SK-N-SH treated with all-trans-retinoic acid at 6 μM for 48 hours (cell line): ENCODE measurements around the gene POU2AF3.

Experiments
- BACH2 ChIP-seq: fragments of 250-450 bp; sonication (Bioruptor Pico); IDR thresholded peaks from 2 replicates; pipeline ENCODE4 v1.9.0; 2021; ENCODE audit warnings: mild to moderate bottlenecking, borderline replicate concordance
- ISL1 ChIP-seq: fragments of 250-450 bp; sonication (Bioruptor Pico); IDR thresholded peaks from 2 replicates; pipeline ENCODE4 v2.1.2; 2022; ENCODE audit warnings: mild to moderate bottlenecking, moderate library complexity
- ZFP3 ChIP-seq: fragments of 250-450 bp; sonication (Bioruptor Pico); IDR thresholded peaks from 2 replicates; pipeline ENCODE4 v1.5.0; 2020; ENCODE audit warnings: mild to moderate bottlenecking, moderate library complexity
- TF ChIP-seq, protein P1 (sequence below): fragments of 250-450 bp; sonication (Bioruptor Pico); IDR thresholded peaks from 2 replicates; pipeline ENCODE4 v1.8.0; 2020; ENCODE audit warnings: mild to moderate bottlenecking, moderate library complexity, borderline replicate concordance
- TF ChIP-seq, protein P2 (sequence below): fragments of 250-450 bp; sonication (Bioruptor Pico); IDR thresholded peaks from 2 replicates; pipeline ENCODE4 v1.5.0; 2020; ENCODE audit warnings: mild to moderate bottlenecking, moderate library complexity
- TF ChIP-seq, protein P3 (sequence below): fragments of 250-450 bp; sonication (Bioruptor Pico); IDR thresholded peaks from 2 replicates; pipeline ENCODE4 v1.5.1; 2020; ENCODE audit warnings: low read depth, mild to moderate bottlenecking, moderate library complexity

DNA sequence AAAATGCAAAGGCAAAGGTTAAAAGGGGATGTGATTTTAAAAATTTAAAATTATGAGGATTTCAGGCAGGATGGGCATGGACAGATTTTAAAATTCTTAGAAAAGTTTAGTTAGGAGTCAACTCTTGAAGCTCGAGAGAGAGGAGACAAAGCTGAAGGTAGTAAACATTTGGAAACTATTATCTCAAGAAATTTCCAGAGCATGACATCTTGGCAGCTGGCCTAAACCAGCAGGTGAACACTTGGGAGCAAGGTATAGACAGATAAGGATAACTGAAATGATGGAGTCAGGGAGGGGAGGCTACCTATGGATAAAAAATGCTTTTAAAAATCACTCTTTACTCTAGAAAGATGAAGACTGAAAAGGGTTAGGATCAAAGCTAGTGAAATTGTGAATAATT is 13.7 kb downstream of the POU2AF3 start:
- TF ChIP-seq, protein P1, sequence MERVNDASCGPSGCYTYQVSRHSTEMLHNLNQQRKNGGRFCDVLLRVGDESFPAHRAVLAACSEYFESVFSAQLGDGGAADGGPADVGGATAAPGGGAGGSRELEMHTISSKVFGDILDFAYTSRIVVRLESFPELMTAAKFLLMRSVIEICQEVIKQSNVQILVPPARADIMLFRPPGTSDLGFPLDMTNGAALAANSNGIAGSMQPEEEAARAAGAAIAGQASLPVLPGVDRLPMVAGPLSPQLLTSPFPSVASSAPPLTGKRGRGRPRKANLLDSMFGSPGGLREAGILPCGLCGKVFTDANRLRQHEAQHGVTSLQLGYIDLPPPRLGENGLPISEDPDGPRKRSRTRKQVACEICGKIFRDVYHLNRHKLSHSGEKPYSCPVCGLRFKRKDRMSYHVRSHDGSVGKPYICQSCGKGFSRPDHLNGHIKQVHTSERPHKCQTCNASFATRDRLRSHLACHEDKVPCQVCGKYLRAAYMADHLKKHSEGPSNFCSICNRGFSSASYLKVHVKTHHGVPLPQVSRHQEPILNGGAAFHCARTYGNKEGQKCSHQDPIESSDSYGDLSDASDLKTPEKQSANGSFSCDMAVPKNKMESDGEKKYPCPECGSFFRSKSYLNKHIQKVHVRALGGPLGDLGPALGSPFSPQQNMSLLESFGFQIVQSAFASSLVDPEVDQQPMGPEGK: no peak
- TF ChIP-seq, protein P2, sequence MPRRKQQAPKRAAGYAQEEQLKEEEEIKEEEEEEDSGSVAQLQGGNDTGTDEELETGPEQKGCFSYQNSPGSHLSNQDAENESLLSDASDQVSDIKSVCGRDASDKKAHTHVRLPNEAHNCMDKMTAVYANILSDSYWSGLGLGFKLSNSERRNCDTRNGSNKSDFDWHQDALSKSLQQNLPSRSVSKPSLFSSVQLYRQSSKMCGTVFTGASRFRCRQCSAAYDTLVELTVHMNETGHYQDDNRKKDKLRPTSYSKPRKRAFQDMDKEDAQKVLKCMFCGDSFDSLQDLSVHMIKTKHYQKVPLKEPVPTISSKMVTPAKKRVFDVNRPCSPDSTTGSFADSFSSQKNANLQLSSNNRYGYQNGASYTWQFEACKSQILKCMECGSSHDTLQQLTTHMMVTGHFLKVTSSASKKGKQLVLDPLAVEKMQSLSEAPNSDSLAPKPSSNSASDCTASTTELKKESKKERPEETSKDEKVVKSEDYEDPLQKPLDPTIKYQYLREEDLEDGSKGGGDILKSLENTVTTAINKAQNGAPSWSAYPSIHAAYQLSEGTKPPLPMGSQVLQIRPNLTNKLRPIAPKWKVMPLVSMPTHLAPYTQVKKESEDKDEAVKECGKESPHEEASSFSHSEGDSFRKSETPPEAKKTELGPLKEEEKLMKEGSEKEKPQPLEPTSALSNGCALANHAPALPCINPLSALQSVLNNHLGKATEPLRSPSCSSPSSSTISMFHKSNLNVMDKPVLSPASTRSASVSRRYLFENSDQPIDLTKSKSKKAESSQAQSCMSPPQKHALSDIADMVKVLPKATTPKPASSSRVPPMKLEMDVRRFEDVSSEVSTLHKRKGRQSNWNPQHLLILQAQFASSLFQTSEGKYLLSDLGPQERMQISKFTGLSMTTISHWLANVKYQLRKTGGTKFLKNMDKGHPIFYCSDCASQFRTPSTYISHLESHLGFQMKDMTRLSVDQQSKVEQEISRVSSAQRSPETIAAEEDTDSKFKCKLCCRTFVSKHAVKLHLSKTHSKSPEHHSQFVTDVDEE: no peak
- no peak for TF ChIP-seq ZFP3 (CRISPR knock-in tag)
- no peak for TF ChIP-seq ISL1 (CRISPR knock-in tag)
- TF ChIP-seq, protein P3, sequence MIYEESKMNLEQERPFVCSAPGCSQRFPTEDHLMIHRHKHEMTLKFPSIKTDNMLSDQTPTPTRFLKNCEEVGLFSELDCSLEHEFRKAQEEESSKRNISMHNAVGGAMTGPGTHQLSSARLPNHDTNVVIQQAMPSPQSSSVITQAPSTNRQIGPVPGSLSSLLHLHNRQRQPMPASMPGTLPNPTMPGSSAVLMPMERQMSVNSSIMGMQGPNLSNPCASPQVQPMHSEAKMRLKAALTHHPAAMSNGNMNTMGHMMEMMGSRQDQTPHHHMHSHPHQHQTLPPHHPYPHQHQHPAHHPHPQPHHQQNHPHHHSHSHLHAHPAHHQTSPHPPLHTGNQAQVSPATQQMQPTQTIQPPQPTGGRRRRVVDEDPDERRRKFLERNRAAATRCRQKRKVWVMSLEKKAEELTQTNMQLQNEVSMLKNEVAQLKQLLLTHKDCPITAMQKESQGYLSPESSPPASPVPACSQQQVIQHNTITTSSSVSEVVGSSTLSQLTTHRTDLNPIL (CRISPR knock-in tag): no peak
- TF ChIP-seq BACH2: no peak
